Measurements from ENCODE around the gene VAV2. TPM values are rescaled to one million over a fixed set of nuclear protein-coding genes. Genes with fewer than 3 reads are reported as not detected.

The VAV2 gene
- total RNA-seq, 1 experiment from 2014 or later: 22.8 TPM

GRCh38 chr9:133742849-133743444, 249.2 kb downstream of the VAV2 start:
- Histone ChIP-seq H3K4me3 (no peak overlapping the region), H3K36me3 (no peaks in the 10 kb centered on the region), H3K27me3 (peaks cover 9% of the 10 kb centered on the region; the same call in 1 of the 2 replicates), H3K9me3 (peaks cover 7% of the 10 kb centered on the region; the same call in 1 of the 2 replicates)
- peak; percentile 58 for DNase-seq

- Histone ChIP-seq H3K4me3 (no peak overlapping the region), H3K9me3 (peaks cover 5% of the 10 kb centered on the region; the same call in 1 of the 2 replicates), H3K36me3 (no peaks in the 10 kb centered on the region), H3K27me3 (peaks cover 9% of the 10 kb centered on the region; the same call in 1 of the 2 replicates)
- DNase-seq: no peak
Measured at GRCh38 chr9:133742251-133742650, 249.9 kb downstream of the VAV2 start.

GRCh38 chr9:133741716-133742115, 250.4 kb downstream of the VAV2 start:
- Histone ChIP-seq H3K4me3 (no peak overlapping the region), H3K27me3 (peaks cover 9% of the 10 kb centered on the region; the same call in 1 of the 2 replicates), H3K36me3 (no peaks in the 10 kb centered on the region), H3K9me3 (peaks cover 4% of the 10 kb centered on the region; the same call in 1 of the 2 replicates)
- no peak for DNase-seq

- Histone ChIP-seq H3K36me3 (no peaks in the 10 kb centered on the region), H3K27me3 (peaks cover 9% of the 10 kb centered on the region; the same call in 1 of the 2 replicates), H3K9me3 (no peaks in the 10 kb centered on the region), H3K4me3 (no peak overlapping the region)
- no peak for DNase-seq
Measured at GRCh38 chr9:133740911-133741310, 251.2 kb downstream of the VAV2 start.

- H3K4me3 ChIP-seq: no peak overlapping the region
- H3K36me3 ChIP-seq: no peaks in the 10 kb centered on the region
- no peaks in the 10 kb centered on the region for H3K9me3 ChIP-seq
- no peak for DNase-seq
- peaks cover 9% of the 10 kb centered on the region; the same call in 1 of the 2 replicates for H3K27me3 ChIP-seq
Measured at GRCh38 chr9:133739408-133740280, 252.5 kb downstream of the VAV2 start.

GRCh38 chr9:133738640-133739225, 253.4 kb downstream of the VAV2 start:
- no peaks in the 10 kb centered on the region for H3K36me3 ChIP-seq
- H3K27me3 ChIP-seq: peaks cover 4% of the 10 kb centered on the region; the same call in 1 of the 2 replicates
- no peak overlapping the region for H3K4me3 ChIP-seq
- H3K9me3 ChIP-seq: no peaks in the 10 kb centered on the region
- no peak for DNase-seq

GRCh38 chr9:133737774-133738639, 254.1 kb downstream of the VAV2 start, which contains the start of gene SARDH:
Gene SARDH (minus strand): TSS chr9:133738352. CDS start chr9:133734173, 4,179 bp downstream.
- no peaks in the 10 kb centered on the region for H3K36me3 ChIP-seq
- no peaks in the 10 kb centered on the region for H3K27me3 ChIP-seq
- no peaks in the 10 kb centered on the region for H3K9me3 ChIP-seq
- H3K4me3 ChIP-seq: no peak within 1 kb of the TSS
- peak; percentile 32 for DNase-seq

- DNase-seq: no peak
Measured at GRCh38 chr9:133737071-133737773, 254.9 kb downstream of the VAV2 start.

GRCh38 chr9:133735931-133736330, 256.2 kb downstream of the VAV2 start:
- DNase-seq: no peak
- Histone ChIP-seq H3K4me3 (no peak overlapping the region), H3K27me3 (no peaks in the 10 kb centered on the region), H3K9me3 (no peaks in the 10 kb centered on the region), H3K36me3 (no peaks in the 10 kb centered on the region)

More at GRCh38 chr9:133737071-133737773, 254.9 kb downstream of the VAV2 start:
- Histone ChIP-seq H3K9me3 (no peaks in the 10 kb centered on the region), H3K4me3 (no peak overlapping the region), H3K27me3 (no peaks in the 10 kb centered on the region), H3K36me3 (no peaks in the 10 kb centered on the region)

GRCh38 chr9:133735415-133735775, 256.7 kb downstream of the VAV2 start:
- Histone ChIP-seq H3K9me3 (no peaks in the 10 kb centered on the region), H3K27me3 (no peaks in the 10 kb centered on the region), H3K36me3 (no peaks in the 10 kb centered on the region), H3K4me3 (no peak overlapping the region)
- no peak for DNase-seq

- H3K9me3 ChIP-seq: no peaks in the 10 kb centered on the region
- no peaks in the 10 kb centered on the region for H3K27me3 ChIP-seq
- no peaks in the 10 kb centered on the region for H3K36me3 ChIP-seq
- H3K4me3 ChIP-seq: no peak overlapping the region
- DNase-seq: no peak
Measured at GRCh38 chr9:133734590-133735414, 257.3 kb downstream of the VAV2 start.

GRCh38 chr9:133733796-133734533, 258.2 kb downstream of the VAV2 start:
- H3K36me3 ChIP-seq: no peaks in the 10 kb centered on the region
- H3K9me3 ChIP-seq: no peaks in the 10 kb centered on the region
- DNase-seq: no peak
- H3K27me3 ChIP-seq: no peaks in the 10 kb centered on the region; the same call in 1 of the 2 replicates
- no peak overlapping the region for H3K4me3 ChIP-seq

- Histone ChIP-seq H3K4me3 (no peak overlapping the region), H3K9me3 (no peaks in the 10 kb centered on the region), H3K27me3 (no peaks in the 10 kb centered on the region; the same call in 1 of the 2 replicates), H3K36me3 (no peaks in the 10 kb centered on the region)
- DNase-seq: no peak
Measured at GRCh38 chr9:133733421-133733795, 258.7 kb downstream of the VAV2 start.

GRCh38 chr9:133732639-133733408, 259.3 kb downstream of the VAV2 start:
- Histone ChIP-seq H3K9me3 (no peaks in the 10 kb centered on the region), H3K27me3 (no peaks in the 10 kb centered on the region; the same call in 1 of the 2 replicates), H3K36me3 (no peaks in the 10 kb centered on the region), H3K4me3 (no peak overlapping the region)
- no peak for DNase-seq

All from MG63 (cell line).